HG03432 (cell line): Measurements from ENCODE around the gene SEC22A.

Source experiments
- ATAC-seq: cut with Tn5 transposase; IDR thresholded peaks from one replicate; pipeline ENCODE4 v1.9.1; 2021; ENCODE audit warnings: mild to moderate bottlenecking, moderate library complexity; ENCODE audit not compliant: unreplicated experiment

SEC22A gene, protein sequence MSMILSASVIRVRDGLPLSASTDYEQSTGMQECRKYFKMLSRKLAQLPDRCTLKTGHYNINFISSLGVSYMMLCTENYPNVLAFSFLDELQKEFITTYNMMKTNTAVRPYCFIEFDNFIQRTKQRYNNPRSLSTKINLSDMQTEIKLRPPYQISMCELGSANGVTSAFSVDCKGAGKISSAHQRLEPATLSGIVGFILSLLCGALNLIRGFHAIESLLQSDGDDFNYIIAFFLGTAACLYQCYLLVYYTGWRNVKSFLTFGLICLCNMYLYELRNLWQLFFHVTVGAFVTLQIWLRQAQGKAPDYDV

DNA sequence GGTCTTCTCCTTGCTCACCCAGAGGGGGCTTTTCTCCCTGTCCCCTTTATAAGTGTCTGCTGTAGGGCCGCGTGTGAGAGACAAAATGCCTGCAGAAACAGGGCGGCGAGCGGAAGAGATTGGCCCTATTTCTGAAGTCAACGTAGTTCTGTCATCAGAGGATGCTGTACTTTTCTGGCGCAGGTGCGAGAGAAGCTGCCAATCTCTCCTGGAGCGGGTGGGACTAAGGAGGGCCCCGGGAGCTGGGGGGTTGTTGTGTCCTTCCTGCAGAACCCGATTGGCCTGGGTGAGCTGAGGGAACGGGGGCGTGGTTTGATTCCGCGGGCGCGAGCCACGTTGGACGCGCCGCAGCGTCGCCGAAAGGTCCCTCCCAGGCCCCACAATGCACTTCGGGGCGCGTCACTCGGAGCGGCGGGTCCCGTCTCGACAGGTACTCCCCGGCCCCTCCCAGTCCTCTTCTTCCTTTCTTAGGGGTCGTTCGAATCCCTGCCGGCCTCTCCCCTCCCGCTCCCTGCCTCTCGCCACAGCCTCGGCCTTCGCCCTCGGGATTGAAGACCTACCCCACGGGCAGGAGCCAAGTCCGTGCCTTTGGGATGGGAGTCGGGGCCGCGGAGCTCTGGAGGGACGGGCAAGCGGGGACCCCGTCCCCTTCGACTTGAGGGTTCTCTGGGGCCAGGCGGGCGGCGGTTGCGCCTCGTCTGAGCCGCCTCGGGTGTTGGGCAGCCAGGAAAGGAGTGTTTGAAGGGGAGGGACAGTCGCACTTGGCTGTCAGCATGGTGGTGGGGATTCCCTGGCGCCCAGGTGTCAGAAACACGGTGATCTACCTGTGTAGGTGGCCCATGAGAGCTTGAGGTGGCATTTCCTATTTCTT, at the start of gene SEC22A:
SEC22A (plus strand) TSS at position 387 of the 871 bp plus-strand sequence. CDS start 7,275 bp downstream, outside the sequence.
- ATAC-seq = peak; percentile 99

DNA sequence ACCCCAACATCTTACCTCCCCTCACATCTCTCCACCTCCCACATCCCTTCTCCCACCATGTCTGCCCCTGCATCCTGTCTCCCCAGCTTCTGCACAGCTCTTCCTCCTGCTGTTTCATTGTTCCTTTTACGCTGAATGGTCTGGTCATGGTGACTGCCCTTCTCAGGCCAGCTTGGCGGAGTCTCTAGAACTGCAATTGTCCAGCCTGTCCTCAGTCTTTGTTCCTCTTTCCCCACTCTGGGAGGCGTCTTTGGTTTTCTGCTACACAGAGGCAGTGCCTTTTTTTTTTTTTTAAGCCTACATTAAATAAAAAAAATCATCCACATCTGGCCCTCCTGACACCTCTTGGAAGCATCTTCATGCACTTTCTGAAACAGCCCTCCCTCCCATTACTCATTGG, 49.1 kb upstream of the SEC22A start:
- ATAC-seq = peak; percentile 45

GRCh38 chr3:123153125-123154019, 48.4 kb upstream of the SEC22A start:
- peak; percentile 62 for ATAC-seq

GRCh38 chr3:123154020-123154985, 47.4 kb upstream of the SEC22A start:
- ATAC-seq = no peak

DNA sequence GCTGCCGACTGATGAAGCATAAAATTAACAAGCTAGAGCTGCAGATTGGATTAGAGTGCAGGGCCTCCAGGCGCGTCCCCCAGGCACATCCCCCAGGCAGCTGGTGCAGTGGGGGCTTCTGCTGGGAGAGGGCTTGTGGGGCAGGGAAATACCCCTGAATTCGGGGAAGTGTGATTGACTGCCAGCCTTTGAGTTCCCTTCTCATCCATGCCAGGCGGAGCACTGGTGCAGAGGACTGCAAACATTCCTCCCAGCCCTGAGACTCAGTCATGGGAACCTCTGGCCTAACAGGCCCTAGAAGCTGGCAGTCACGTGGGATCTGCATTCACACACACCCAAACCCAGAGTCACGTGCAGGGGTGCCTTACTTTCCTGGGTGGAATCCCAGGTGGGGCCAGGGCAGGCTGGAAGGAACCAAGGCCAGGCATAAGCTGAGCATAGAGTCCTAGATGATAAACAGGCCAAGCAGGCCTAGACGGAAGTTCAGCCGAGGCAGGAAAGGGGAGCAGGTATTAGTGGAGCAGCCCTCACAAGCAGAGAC, 46.2 kb upstream of the SEC22A start:
- ATAC-seq = no peak

- no peak for ATAC-seq
Observed at GRCh38 chr3:123156276-123156995, 45.3 kb upstream of the SEC22A start.

GRCh38 chr3:123157209-123157597, 44.5 kb upstream of the SEC22A start:
- ATAC-seq = no peak

- no peak for ATAC-seq
Observed at GRCh38 chr3:123157598-123158287, 44.0 kb upstream of the SEC22A start.

DNA sequence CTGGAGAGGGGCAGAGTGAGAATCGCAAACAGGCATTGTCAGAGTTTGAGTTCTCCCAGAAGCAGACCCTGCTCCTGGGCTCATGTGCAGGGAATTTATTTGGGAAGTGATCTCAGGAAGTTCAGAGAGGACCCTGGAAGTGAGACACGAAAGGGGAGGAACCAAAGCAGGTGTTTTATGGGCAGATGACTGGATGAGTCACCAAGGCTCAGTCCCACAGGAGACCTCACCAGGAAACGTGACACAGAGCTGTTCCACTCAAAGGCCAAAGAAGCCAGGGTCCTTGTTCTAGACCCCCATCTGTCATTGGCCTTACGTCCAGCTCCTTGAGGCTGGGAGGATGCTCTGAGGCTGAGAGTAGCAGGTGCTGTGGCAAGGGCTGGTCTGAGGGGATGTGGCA, 43.4 kb upstream of the SEC22A start:
- ATAC-seq = no peak

- ATAC-seq = no peak
Observed at GRCh38 chr3:123158899-123159390, 42.8 kb upstream of the SEC22A start.

DNA sequence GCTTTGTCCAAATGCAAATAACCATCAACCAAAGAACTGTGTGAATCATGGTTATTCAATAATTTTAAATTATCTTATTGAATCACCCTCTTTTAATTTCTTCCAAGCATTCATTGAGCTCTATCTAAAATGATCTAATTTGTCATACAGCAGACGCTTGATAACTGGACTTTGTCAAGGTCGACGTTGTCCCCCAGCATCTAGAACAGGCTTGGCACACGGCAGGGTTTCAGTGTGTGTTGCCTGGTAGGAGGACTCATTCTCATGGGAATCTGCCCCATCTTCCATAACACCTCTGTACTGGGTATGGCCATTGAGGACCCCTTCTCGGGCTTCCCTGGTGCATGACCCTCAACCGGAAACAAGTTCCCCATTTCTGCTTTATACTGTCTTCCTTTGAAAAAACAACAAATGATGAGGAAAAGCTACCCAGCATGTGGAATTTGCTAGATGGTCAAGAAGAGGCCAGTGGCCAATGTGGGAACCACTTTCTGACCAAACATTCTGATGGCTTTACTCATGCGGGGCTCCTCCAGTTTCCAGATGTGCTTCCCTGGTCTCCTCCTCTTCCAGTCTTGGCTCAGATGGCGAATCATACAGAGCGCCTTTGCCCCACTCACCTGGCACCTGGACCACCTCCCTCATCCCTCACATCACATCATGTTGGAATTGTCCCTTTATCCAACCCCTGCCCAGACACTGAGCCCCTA, 41.7 kb upstream of the SEC22A start:
- no peak for ATAC-seq

- ATAC-seq = no peak
Observed at GRCh38 chr3:123161167-123161566, 40.6 kb upstream of the SEC22A start.

GRCh38 chr3:123163141-123163540, 38.6 kb upstream of the SEC22A start:
- no peak for ATAC-seq

DNA sequence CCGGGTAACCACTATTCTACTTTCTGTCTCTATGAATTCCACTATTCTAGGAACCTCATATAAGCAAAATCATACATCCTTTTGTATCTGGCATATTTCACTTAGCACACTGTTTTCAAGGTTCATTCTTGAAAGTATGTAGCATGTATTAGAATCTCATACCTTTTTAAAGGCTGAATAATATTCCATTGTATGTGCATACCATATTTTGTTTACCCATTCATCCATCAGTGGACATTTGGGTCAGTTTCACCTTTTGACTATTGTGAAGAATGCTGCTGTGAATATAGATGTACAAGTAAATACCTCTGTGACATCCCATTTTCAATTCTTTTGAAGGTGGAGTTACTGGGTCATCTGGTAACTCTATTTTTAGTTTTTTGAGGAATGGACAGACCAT, 36.6 kb upstream of the SEC22A start:
- ATAC-seq = no peak

DNA sequence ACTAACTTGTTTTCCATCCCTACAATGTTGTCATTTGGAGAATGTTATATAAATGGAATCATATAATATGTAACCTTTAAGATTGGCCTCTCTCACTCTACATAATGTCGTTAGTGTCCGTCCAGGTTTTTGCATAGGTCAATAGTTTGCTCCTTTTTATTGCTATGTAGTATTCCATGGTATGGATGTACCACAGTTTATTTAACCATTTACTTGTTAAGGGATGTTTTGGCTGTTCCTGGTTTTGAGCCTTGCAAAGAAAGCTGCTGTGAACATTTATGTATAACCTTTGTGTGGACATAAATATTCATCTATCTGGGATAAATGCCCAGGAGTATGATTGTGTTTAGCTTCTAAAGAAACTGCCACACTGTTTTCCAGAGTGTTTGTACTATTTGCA, 34.1 kb upstream of the SEC22A start:
- no peak for ATAC-seq

DNA sequence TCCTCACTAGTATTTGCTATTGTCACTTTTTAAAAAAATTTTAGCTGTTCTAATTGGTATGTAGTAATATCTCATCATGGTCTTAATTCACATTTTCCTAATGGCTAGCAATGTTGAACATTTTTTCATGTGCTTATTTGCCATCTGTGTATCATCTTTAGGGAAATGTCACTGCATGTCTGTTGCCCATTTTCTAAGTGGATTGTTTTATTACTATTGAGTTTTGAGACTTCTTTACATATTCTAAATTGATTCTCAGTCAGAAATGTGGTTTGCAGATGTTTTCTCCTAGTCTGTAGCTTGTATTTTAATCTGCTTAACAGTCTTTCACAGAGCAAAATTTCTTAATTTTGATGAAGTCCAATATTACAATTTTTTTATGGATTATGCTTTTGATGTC, 33.6 kb upstream of the SEC22A start:
- no peak for ATAC-seq

DNA sequence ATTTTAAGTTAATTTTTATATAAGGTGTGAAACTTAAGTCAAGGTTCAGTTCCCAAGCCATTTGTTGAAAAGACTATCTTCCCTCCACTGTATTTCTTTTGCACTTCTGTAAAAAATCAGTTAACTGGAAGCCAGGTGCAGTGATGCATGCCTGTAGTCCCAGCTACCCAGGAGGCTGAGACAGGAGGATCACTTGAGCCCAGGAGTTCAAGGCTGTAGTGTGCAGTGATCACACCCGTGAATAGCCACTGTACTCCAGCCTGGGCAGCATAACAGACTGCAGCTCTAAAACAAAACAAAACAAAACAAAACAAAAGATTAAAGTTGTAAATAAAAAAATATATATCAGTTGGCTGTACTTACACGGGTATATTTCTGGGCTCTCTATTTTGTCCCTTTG, 33.1 kb upstream of the SEC22A start:
- ATAC-seq = no peak

GRCh38 chr3:123169492-123169929, 32.2 kb upstream of the SEC22A start:
- no peak for ATAC-seq
